Parathyroid adenoma (tissue), 2 donors: Measurements from ENCODE around the gene ZCRB1.
"Not testable (repeated sequence)": the region's sequence is repeated elsewhere in the genome, so short reads cannot be mapped to it uniquely, and the experiment has no call there.

Experiments used
- H2AFZ ChIP-seq: fragments of 300-600 bp; sonication (generic); one replicate; pipeline ENCODE4 v1.7.0; 2017; ENCODE audit warnings: antibody characterized with exemption, mild to moderate bottlenecking
- H3K27ac ChIP-seq: fragments of 300-600 bp; sonication (generic); one replicate; pipeline ENCODE4 v1.7.0; 2017
- H3K27me3 ChIP-seq: fragments of 300-600 bp; sonication (generic); one replicate; pipeline ENCODE4 v1.7.0; 2017; ENCODE audit warnings: low read length; ENCODE audit not compliant: control insufficient read depth, insufficient read depth
- H3K36me3 ChIP-seq: fragments of 300-600 bp; sonication (generic); one replicate; pipeline ENCODE4 v1.7.0; 2017; ENCODE audit warnings: low read length; ENCODE audit not compliant: control insufficient read depth, insufficient read depth
- H3K4me1 ChIP-seq: fragments of 300-600 bp; sonication (generic); one replicate; pipeline ENCODE4 v1.7.0; 2017; ENCODE audit warnings: control low read depth
- H3K4me2 ChIP-seq: fragments of 300-600 bp; sonication (generic); one replicate; pipeline ENCODE4 v1.7.0; 2017; ENCODE audit warnings: low read length
- H3K4me3 ChIP-seq: fragments of 300-600 bp; sonication (generic); one replicate; pipeline ENCODE4 v1.7.0; 2017; ENCODE audit warnings: low read depth, low read length
- H3K79me2 ChIP-seq: fragments of 300-600 bp; sonication (generic); one replicate; pipeline ENCODE4 v1.7.0; 2017; ENCODE audit warnings: control low read depth
- H3K9ac ChIP-seq: fragments of 300-600 bp; sonication (generic); one replicate; pipeline ENCODE4 v1.7.0; 2017; ENCODE audit warnings: mild to moderate bottlenecking
- H3K9me3 ChIP-seq: fragments of 300-600 bp; sonication (generic); one replicate; pipeline ENCODE4 v1.7.0; 2017; ENCODE audit warnings: low read length; ENCODE audit not compliant: control insufficient read depth
- TF ChIP-seq, protein P1 (sequence below): fragments of 300-600 bp; sonication (generic); IDR thresholded peaks from one replicate; pipeline ENCODE4 v1.7.0; 2017; ENCODE audit warnings: antibody characterized with exemption, mild to moderate bottlenecking
- donor health status: primary hyperparathyroidism.

Gene ZCRB1

DNA sequence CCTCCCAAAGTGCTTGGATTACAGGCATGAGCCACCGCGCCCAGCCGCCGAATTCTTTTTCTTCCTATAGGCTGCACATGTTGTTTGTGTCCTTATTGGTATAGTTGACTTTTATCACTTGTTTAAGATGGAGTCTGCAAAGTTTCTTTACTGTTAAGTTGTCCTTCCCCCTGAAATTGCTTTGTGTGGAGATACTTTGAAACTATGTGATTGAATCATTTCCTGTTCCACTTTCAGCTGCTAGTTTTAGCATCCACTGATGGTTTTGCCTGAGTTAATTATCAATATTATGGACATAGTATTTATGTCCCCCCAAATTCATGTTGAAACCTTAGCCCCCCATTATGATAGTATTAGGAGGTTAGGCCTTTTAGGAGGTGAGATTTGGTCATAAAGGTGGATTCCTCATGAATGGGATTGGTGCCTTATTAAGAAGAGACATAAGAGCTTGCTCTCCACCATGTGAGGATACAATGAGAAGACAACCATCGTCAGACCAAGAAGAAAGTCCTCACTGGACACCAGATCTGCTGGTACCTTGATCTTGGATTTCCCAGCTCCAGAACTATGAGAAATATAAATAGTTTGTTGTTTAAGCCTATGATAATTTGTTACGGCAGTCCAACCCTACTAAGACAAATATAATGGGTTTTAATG lies 35.0 kb upstream of the ZCRB1 start:
- Histone ChIP-seq H3K4me3 (no peak overlapping the region), H2AFZ (no peak overlapping the region), H3K9ac (no peak overlapping the region), H3K9me3 (no peaks in the 10 kb centered on the region), H3K27me3 (no peaks in the 10 kb centered on the region), H3K79me2 (no peaks in the 10 kb centered on the region), H3K36me3 (no peaks in the 10 kb centered on the region), H3K4me1 (no peaks in the 10 kb centered on the region), H3K27ac (no peak overlapping the region), H3K4me2 (no peak overlapping the region)
- TF ChIP-seq, protein P1, sequence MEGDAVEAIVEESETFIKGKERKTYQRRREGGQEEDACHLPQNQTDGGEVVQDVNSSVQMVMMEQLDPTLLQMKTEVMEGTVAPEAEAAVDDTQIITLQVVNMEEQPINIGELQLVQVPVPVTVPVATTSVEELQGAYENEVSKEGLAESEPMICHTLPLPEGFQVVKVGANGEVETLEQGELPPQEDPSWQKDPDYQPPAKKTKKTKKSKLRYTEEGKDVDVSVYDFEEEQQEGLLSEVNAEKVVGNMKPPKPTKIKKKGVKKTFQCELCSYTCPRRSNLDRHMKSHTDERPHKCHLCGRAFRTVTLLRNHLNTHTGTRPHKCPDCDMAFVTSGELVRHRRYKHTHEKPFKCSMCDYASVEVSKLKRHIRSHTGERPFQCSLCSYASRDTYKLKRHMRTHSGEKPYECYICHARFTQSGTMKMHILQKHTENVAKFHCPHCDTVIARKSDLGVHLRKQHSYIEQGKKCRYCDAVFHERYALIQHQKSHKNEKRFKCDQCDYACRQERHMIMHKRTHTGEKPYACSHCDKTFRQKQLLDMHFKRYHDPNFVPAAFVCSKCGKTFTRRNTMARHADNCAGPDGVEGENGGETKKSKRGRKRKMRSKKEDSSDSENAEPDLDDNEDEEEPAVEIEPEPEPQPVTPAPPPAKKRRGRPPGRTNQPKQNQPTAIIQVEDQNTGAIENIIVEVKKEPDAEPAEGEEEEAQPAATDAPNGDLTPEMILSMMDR = no peak

DNA sequence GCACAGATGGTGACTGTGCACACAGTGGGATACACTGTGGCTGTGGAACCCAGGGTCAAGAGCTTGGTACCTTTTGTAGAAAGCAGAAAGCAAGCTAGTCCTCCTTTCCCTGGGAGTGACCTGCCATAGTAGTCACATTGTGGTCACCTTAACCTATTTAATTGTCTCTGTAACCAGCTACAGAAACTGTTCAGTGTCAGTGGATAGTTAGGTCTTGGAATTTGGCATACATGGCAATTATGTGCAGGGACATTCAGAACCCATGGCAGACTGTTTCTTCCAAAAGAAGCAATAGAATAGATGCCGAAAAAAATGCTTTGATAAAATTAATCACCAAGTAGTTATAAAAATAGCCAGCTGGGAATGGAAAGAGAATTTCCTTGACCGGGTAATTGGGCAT lies 30.4 kb upstream of the ZCRB1 start:
- Histone ChIP-seq H3K4me1 (no peaks in the 10 kb centered on the region), H3K4me3 (no peak overlapping the region), H3K36me3 (no peaks in the 10 kb centered on the region), H3K9ac (no peak overlapping the region), H3K4me2 (no peak overlapping the region), H2AFZ (no peak overlapping the region), H3K27ac (no peak overlapping the region), H3K9me3 (no peaks in the 10 kb centered on the region), H3K27me3 (no peaks in the 10 kb centered on the region), H3K79me2 (no peaks in the 10 kb centered on the region)
- TF ChIP-seq, protein P1 = no peak

DNA sequence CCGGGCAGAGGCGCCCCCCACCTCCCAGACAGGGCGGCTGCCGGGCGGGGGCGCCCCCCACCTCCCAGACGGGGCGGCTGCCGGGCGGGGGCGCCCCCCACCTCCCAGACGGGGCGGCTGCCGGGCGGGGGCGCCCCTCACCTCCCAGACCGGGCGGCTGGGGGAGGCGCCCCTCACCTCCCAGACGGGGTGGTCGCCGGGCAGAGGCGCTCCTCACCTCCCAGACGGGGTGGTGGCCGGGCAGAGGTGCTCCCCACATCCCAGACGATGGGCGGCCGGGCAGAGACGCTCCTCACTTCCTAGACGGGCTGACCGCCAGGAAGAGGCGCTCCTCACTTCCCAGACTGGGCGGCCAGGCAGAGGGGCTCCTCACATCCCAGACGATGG lies 24.1 kb upstream of the ZCRB1 start:
- H3K79me2 ChIP-seq = peaks cover 19% of the 10 kb centered on the region
- H3K36me3 ChIP-seq, H3K27ac ChIP-seq, H3K27me3 ChIP-seq, H2AFZ ChIP-seq, H3K4me3 ChIP-seq, H3K4me1 ChIP-seq, H3K4me2 ChIP-seq, H3K9ac ChIP-seq, H3K9me3 ChIP-seq: not testable (repeated sequence)

DNA sequence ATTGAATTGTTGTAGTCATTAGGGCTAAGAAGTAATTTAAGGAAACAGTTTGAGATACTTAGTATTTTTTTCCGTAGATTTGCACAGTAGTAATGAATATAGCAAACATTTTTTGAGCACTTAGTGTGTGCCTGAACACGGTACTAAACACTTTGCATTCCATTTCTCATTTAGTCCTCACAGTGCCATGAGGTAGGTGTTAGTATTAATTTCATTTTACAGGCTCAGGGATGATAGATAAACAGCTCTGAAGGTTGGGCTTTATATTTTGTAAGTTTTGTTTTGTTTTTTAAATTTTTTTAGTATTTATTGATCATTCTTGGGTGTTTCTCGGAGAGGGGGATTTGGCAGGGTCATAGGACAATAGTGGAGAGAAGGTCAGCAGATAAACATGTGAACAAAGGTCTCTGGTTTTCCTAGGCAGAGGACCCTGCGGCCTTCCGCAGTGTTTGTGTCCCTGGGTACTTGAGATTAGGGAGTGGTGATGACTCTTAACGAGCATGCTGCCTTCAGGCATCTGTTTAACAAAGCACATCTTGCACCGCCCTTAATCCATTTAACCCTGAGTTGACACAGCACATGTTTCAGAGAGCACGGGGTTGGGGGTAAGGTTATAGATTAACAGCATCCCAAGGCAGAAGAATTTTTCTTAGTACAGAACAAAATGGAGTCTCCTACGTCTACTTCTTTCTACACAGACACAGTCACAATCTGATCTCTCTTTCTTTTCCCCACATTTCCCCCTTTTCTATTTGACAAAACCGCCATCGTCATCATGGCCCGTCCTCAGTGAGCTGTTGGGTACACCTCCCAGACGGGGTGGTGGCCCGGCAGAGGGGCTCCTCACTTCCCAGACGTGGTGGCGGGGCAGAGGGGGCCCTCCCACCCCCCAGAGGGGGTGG lies 23.5 kb upstream of the ZCRB1 start:
- H2AFZ ChIP-seq, H3K4me3 ChIP-seq, H3K27ac ChIP-seq, H3K9me3 ChIP-seq, H3K4me2 ChIP-seq, H3K9ac ChIP-seq, H3K4me1 ChIP-seq, H3K36me3 ChIP-seq, H3K27me3 ChIP-seq: not testable (repeated sequence)
- peaks cover 22% of the 10 kb centered on the region for H3K79me2 ChIP-seq

DNA sequence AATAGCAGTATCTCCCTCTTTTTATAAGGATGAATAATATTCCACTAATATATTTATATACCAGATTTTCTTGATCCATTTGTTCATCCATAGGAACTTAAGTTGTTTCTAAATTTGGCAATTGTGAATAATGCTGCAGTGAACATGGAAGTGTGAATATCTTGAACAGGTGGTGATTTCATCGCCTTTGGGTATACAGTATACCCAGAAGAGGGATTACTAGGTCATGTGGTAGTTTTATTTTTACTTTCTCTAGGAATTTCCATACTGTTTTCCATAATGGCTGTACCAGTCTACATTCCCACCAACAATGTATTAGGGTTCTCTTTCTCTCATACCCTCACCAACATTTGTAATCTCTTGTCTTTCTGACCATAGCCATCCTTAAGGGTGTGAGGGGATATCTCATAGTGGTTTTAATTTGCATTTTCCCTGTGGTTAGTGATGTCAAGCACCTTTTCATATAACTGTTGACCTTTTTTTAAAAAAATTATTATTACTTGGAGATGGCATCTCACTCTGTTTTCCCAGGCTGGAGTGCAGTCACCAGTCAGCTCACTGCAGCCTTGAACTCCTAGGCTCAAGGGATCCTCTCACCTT lies 20.6 kb upstream of the ZCRB1 start:
- no peaks in the 10 kb centered on the region for H3K4me1 ChIP-seq
- peaks cover 24% of the 10 kb centered on the region for H3K79me2 ChIP-seq
- no peak overlapping the region for H3K4me2 ChIP-seq
- H3K4me3 ChIP-seq = no peak overlapping the region
- no peak overlapping the region for H2AFZ ChIP-seq
- TF ChIP-seq, protein P1 = no peak
- H3K9ac ChIP-seq = no peak overlapping the region
- H3K9me3 ChIP-seq = no peaks in the 10 kb centered on the region
- no peaks in the 10 kb centered on the region for H3K27me3 ChIP-seq
- no peaks in the 10 kb centered on the region for H3K36me3 ChIP-seq
- no peak overlapping the region for H3K27ac ChIP-seq
